Measurements from ENCODE around the gene ABCG1.

ABCG1 gene

DNA sequence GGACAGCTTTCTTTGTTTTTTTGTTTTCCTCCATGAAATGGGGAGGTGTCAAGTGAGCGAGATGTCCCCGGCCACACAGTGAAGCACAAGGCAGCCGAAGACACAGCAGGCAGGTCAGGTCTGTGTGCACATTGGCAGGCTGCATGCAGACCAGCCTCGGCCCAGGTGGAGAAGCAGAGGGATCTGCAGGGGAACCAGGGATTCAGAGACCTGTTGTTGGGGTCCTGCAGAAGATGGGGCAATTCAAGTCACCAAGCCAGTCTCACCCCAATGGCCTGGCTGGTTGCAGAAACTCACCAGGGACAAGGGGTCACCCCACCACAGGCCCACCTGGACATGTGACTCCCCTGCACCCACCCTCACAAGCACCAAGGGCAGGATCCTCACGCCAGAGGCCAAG is 4.0 kb upstream of the ABCG1 start:
- no peak for DNase-seq

GRCh38 chr21:42215942-42216725 is 2.8 kb upstream of the ABCG1 start:
- no peak for DNase-seq

DNA sequence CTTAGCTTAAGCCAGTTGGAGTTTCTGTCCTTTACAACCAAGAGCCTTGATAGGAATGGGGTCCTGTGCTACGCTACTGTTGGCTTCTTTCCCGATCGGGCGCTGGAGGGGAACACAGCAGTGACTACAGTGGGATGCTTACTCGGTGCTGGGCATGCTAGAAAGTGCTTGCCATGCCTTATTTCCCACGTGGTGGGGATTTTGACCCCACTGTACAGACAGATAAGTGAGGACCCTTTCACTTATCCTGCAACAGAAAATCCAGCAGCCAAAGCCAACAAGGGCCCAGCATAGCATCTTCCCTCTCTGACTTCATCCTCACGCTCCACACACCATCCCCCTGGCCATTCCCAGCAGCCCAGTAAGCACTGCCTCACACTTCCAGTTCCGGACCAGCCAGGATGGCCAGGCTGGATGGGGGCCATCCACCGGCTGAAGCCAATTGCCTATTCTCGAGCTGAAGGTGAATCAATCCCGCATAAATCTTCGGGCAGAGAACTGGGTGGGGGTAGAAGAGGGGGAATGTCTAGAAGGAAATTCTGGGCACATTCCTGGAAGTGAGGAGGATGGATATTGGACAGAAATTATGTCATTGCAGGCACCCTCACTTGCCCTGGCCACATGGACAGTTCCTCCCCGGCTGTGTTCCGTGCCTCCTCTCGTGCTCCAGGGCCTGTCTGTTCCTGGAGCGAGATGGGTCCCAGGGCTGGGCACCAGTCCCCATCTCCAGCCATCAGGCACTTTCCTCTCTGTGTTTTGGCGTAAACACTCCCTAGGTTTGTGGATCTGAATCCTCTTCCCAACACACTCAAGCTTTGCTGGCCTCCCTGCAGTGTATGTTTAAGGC is 2.0 kb upstream of the ABCG1 start:
- DNase-seq = no peak

DNA sequence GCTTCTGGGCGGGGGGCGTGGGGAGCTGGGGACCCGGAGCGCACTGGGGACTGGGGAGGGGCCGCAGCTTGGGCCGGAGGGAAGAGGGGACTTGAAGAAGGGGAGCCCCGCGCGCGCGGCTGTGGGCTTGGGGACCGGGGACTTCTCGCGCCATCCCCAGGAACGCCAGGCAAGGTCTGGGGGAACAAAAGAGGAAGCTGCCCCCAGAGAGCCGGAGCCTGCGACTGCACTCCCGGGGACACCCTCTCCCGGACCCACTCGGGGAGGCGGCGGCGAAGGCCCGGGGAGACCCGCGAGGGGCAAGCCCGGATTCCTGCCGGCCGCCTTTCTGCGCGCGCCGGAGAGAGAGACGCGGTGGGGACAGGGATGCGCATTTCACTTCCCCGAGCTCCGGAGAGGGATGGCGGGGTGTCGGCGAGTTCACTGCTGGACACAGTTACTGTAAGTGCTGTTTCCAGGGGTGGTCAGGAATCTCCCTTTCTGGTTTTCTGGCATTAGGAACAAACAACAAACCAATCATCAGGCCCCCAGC is 732 bp downstream of the ABCG1 start:
- DNase-seq = no peak

GRCh38 chr21:42220138-42220701 is 1.3 kb downstream of the ABCG1 start:
- DNase-seq = no peak

GRCh38 chr21:42221581-42222345 is 2.8 kb downstream of the ABCG1 start:
- no peak for DNase-seq

DNA sequence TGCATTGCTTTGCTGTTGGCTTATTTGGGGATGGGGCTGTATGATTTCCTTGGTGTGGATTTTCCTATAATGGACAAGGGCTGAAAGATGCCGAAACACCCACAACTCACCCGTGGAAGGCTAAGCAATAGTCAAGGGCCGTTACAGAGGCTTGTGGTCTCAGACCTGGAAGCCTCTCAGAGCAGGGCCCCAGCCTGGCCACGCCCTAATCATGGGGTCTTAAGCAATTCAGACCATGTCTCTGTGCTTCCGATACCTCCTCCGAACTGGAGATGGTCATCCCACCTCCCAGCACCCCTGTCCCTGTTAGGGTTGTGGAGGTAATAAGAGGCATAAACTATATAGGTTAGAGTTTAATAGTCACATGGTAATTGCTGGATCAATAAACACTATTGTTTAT is 3.4 kb downstream of the ABCG1 start:
- no peak for DNase-seq

GRCh38 chr21:42222821-42223390 is 4.0 kb downstream of the ABCG1 start:
- DNase-seq = no peak

GRCh38 chr21:42223826-42224575 is 5.1 kb downstream of the ABCG1 start:
- no peak for DNase-seq

DNA sequence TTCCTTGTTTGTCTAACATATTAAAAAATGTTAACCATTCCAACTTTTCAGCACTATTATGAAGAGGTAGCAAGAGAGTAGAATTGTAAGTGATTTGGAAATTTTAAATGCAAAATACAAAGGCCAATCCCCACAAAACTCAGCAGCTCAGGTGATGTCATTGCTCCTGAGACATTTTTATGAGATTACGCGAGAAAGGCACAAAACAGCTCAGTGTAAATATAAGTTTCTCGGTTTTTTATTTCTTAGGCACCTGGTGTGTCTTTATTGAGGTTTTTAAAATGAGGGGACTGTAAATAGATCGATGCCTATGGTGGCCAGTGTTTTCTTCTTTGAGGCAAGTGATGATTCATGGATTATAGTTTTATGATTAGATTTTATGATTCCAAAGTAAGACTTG is 6.1 kb downstream of the ABCG1 start:
- no peak for DNase-seq

GRCh38 chr21:42225571-42226155 is 6.7 kb downstream of the ABCG1 start:
- DNase-seq = no peak

DNA sequence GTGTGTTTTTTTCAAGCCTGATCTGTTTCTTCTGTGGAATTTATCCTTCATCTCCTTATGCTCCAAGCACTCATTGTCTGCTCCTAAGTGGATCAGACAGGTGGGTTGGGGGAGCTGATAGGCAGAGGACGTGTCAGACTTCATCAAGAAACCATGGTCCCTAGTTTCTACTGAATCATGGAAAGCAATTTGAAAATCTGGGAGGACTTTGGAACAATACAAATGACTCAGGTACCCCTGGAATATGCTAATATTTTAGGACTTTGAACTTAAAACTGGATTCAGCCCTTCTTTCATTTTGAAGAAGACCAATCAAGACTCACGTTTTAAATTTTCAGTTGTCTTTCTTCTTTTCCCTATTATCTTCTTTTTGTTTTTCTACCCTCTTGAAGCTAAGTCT is 7.7 kb downstream of the ABCG1 start:
- DNase-seq = no peak

- DNase-seq = peak; percentile 25
Measured at GRCh38 chr21:42227909-42228708, 9.2 kb downstream of the ABCG1 start.

GRCh38 chr21:42228709-42229220 is 9.8 kb downstream of the ABCG1 start:
- DNase-seq = no peak

- no peak for DNase-seq
Measured at GRCh38 chr21:42229676-42230075, 10.7 kb downstream of the ABCG1 start.

DNA sequence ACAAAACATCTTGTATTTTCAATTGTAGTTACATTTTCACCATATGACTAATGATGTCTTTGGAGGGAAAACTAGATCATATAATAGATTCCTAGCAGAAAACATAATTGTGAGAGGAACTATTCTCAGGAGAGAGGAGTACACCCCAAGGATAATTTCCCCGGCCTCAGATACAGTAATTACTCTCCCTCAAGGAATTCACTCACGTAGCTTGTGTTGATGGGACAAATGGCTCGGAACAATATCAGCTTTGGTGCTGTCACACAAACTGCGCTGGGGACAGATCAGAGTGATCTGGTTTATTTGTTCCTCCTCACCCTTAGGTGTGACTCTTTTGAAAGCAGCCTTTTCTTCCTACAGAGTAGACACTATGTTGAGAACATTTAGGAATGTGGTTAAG is 11.2 kb downstream of the ABCG1 start:
- no peak for DNase-seq

- DNase-seq = no peak
Measured at GRCh38 chr21:42230636-42231035, 11.7 kb downstream of the ABCG1 start.

DNA sequence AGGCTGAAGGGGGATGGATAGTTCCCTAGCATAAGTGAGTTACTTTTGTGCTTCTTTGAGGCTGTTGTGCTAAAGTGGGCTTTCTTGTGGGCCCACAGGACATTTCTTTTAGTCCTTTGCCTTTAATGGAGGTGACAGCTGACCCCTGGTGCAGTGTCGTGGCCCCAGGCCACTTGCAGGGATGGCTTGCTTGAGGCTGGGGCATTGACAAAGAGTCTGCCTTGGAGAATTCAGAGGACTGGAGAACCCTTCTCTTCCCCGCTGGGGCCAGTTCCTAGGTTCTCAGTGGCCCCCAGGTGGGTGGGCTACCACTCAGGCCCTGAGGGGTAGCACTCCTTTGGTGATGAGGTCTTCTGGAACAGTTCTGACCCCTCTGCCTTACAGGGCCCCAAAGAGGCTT is 12.8 kb downstream of the ABCG1 start:
- DNase-seq = no peak

DNA sequence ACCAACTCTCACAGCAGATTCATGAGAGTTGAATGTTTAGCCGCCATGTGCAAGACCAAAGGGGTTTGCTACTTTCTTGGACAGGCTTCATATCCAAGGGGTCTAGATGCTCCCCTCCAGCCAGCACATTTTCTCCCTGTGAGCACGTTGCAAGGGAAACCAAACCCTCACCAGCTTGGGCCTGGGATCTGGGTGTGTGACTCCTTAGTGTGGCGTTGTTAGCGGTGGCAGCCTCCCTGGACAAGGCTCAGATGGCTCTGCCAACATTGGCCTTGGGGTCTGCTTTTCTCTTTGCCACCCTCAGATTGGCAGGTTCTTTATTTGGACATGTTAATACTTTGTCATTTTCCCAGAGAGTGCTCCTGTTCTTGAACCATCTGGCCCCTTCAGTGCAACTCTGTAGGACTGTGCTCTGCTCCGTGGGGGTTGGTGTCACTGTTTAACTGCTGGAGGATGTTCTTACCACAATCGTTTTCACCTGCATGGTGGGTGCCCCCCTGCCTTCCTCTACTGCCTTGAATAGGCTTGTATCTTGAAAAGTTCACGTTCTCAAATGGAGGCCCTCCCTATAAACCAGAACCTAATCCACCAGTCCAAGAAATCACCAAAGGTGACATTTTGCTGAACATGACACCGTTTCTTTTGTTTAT is 13.4 kb downstream of the ABCG1 start:
- no peak for DNase-seq

Data from HCEC 1CT (cell line).